ENCODE data around the gene TMEM239.
"Not testable (repeated sequence)": the region's sequence is repeated elsewhere in the genome, so short reads cannot be mapped to it uniquely, and the experiment has no call there.

Gene TMEM239

DNA sequence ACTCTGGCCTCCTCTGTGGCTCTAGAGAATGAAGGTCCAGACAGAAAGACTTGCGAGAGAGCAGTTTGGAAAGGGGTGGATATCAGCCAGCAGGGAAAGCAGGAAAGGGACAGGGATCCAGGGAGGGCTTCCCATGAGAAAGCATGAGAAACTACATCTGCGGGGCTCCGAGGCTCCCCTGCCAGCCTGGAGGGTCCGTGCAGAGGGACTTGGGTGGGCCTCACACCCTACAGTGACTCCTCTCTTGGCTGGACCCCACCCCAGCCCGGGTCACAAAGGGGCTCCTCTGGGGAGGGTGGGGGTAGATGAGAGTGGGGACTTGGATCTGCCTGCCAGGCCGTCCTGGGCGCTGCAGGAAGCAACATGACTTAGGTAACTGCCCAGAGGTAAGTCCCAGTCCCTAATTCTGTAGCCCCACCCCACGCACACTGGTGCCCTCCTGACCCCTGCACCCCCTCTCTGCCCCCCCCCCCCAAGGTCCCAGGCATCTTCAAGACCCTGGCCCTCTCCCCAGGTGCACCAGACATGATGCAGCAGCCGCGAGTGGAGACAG lies at the start of gene TMEM239:
Gene TMEM239 (plus strand): TSS at position 335 of the 553 bp plus-strand sequence. CDS start 191 bp downstream, at position 526.
- DNase-seq (ENCODE audit: extremely low read depth in 1 of 2, low read depth in 1 of 2) = no peak

DNA sequence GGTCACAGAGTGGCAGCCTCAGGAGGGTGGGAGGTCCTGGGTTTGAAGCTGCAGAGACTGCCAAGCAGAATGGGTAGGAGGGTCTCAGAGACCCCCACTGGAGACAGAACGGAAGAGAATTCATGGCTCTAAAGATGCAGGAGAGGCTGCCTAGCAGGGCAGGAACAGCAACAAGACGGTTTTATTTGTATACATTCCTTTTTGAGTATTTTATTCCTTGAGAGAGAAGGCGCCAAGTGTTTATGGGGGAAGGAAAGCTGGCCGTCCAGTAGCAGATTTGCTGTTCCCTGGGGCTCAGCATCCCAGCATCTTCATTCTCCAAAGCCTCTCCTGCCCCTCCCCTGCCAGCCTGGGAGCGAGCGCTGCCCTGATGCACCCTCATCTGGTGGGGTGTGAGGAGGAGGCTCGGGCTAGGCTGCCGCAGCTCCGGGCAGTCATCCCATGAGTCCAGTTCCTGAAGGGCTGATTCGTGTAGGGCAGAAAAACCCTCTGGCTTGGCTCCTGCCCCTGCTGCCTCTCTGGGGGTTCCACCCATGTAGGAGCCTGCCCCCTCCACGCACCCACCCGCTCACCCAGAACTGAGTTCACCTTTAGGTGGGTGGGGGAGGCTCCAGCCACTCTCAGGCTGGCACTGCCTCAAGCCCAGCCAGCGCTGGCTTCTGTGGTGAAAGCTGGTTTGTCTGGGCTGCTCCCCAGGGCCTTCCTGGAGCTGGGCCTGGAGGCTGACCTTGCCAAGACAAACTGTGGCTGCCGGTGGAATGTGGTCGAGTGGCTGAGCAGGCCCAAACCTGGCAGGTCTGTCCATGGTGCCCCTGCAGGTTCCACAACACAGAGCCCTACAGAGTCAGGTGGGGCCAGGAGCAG lies 48.2 kb upstream of the TMEM239 start:
- DNase-seq (ENCODE audit: extremely low read depth in 1 of 2, low read depth in 1 of 2) = no peak

DNA sequence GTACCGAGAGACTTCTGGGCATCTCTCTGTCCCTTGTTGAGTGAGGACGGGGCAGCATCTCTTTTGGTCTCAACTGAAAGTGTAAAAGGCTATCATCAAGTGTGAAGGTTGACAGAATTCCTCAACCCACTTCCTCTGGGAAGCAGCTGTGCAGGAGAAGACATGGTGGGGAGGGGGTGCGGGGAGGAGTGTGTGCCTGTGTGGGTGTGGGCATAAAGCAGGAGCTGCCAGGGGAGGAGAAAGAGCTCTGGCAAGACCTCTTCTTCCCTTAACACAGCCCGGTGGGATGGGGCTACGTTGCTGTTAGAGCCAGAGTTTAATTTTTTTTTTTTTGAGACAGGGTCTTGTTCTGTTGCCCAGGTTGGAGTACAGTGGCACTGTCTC lies 47.5 kb upstream of the TMEM239 start:
- no peak for DNase-seq (ENCODE audit: extremely low read depth in 1 of 2, low read depth in 1 of 2)

- DNase-seq (ENCODE audit: extremely low read depth in 1 of 2, low read depth in 1 of 2) = not testable (repeated sequence)
Measured at GRCh38 chr20:2770091-2770490, 46.1 kb upstream of the TMEM239 start.

- DNase-seq (ENCODE audit: extremely low read depth in 1 of 2, low read depth in 1 of 2) = no peak
Measured at GRCh38 chr20:2771631-2772080, 44.5 kb upstream of the TMEM239 start.

DNA sequence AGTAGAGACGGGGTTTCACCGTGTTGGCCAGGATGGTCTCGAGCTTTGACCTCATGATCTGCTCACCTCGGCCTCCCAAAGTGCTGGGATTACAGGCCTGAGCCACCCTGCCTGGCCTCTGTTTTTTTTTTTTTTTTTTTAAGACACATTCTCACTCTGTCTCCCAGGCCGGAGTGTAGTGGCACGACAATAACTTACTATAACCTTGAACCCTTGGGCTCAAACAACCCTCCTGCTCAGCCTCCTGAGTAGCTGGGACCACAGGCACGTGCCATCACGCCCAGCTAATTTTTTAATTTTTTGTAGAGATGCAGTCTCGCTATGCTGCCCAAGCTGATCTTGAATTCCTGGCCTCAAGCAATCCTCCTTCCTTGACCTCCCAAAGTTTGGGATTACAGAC lies 42.4 kb upstream of the TMEM239 start:
- DNase-seq (ENCODE audit: extremely low read depth in 1 of 2, low read depth in 1 of 2) = no peak

GRCh38 chr20:2775139-2775538 lies 41.0 kb upstream of the TMEM239 start:
- no peak for DNase-seq (ENCODE audit: extremely low read depth in 1 of 2, low read depth in 1 of 2)

DNA sequence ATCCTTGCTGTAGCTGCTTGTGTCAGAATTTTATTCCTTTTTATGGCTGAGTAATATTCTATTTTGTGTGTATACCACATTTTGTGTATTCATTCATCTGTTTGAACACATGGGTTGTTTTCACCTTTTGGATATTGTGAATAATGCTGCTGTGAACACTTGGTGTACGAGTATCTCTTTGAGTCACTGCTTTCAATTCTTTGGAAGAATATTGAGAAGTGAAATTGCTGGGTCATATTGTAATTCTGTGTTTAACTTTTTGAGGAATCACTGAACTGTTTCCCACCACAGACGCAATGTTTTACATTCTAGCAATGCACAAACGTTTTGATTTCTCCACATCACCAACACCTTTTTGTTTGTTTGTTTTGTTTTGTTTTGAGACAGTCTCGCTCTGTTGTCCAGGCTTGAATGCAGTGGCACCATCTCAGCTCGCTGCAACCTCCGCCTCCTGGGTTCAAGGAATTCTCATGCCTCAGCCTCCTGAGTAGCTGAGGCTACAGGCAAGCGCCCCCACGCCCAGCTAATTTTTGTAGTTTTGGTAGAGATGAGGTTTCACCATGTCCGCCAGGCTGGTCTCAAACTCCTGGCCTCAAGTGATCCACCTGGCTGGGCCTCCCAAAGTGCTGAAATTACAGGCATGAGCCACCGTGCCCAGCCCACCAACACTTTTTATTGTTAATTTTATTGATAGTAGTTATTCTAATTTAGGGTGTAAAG lies 37.4 kb upstream of the TMEM239 start:
- no peak for DNase-seq (ENCODE audit: extremely low read depth in 1 of 2, low read depth in 1 of 2)

- DNase-seq (ENCODE audit: extremely low read depth in 1 of 2, low read depth in 1 of 2) = no peak
Measured at GRCh38 chr20:2780948-2781347, 35.2 kb upstream of the TMEM239 start.

DNA sequence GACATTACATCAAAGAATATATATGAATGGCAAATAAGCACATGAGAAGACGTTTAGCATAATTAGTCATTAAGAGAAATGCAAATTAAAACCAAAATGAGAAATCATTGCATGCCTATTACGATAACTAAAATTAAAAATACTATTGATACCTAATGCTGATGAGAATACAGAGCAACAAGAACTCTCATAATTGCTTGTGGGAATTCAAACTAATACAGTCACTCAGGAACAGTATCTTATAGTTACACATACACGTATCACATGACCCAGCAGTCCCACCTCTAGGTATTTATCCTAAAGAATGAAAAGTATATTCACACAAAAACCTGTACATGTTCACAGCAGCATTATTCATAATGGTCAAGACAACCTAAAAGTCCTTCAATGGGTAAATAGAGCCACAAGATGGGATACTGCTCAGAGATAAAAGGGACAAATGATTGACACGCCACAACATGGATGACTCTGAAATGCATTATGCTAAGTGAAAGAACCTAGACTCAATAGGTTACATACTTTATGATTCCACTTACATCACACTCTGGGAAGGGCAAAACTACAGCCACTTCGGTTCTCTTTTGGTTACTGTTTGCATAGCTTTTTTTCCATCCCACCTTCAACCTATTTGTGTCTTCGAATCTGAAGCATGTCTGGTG lies 32.1 kb upstream of the TMEM239 start:
- no peak for DNase-seq (ENCODE audit: extremely low read depth in 1 of 2, low read depth in 1 of 2)

DNA sequence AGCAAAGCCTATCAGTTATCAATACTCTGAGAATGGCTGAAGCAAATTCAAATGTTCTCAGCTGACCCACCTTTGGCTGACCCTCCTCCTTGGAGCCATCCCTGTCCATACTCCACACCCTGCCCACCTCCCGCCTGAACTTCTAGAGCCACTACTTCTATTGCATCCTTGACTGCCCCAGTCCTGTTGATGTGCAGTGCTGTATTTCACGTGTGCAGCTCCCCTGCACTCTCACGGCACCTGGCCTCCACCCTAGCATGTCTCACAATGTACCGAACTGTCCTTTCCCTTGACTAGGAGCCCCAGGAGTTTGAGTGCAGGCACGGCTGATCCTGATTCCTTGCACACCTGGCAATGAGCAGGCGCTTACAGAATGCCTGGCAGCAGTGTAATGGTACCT lies 22.7 kb upstream of the TMEM239 start:
- no peak for DNase-seq (ENCODE audit: extremely low read depth in 1 of 2, low read depth in 1 of 2)

DNA sequence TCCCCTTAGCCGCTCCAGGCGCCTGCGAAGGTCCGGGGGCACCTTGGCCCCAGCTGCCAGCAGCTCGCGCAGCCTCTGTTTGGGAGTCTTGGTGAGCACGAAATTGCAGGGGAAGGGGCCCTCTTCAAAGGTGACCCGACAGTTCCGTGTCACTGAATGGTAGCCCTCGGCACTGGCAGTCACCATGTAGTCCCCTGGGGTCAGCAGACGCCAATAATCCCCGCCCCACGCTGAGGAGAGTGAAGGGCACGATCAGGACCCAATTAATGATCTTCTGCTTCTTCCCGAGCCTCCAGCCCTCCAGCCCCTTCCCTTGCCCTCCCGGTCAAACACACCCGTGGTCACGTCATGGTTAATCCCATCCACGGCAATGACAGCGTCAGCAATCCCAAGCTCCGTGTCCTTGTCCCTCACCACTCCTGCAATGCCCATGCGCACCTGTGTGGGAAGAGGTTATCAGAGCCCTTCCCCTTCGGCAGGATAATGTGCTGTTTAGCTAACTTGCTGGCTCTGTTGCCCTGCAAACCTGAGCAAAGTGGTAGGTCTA lies 21.9 kb upstream of the TMEM239 start:
- no peak for DNase-seq (ENCODE audit: extremely low read depth in 1 of 2, low read depth in 1 of 2)

GRCh38 chr20:2794866-2795447 lies 21.2 kb upstream of the TMEM239 start:
- DNase-seq (ENCODE audit: extremely low read depth in 1 of 2, low read depth in 1 of 2) = no peak

- no peak for DNase-seq (ENCODE audit: extremely low read depth in 1 of 2, low read depth in 1 of 2)
Measured at GRCh38 chr20:2795451-2795850, 20.7 kb upstream of the TMEM239 start.

GRCh38 chr20:2796011-2796660 lies 20.0 kb upstream of the TMEM239 start:
- DNase-seq (ENCODE audit: extremely low read depth in 1 of 2, low read depth in 1 of 2) = no peak

DNA sequence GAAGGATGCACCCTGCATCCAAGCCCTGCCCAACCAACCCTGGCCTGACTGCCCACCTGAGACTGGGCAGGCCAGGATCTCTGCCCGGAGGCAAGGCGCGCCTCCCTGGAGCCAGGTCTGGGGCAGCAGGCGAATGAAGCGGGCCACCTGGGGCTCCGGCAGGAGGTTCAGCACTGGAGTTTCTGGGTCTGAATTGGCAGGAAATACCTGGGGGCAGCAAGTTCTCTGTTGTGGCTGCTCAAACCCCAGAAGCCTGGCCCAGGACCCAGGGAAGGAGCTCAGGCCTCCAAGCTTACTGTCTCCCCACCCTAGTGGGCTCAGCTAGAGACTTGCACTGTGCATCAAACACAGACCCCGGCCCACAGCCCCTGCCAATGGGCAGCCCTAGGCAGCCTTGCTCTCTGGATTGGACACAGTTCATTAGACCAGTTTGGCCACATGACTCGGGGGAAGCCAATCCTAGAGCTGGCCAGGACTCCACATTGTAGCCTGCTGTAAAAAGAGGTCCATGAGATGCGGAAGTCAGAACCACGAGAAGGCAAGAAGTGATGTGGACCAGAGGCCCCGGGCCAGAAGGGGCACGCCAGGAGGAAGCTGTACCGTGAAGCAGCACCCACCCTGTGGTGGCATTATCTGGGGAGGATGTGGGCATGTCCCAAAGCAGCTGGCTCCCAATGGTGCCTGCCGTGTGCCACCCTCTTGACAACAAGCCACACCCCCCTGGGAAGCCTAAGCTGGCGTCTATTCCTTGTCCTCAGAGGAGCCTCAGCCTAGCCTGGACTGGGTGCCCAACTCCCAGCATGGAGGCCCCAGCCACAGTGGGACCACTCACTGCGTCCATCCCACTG lies 18.8 kb upstream of the TMEM239 start:
- DNase-seq (ENCODE audit: extremely low read depth in 1 of 2, low read depth in 1 of 2) = no peak

DNA sequence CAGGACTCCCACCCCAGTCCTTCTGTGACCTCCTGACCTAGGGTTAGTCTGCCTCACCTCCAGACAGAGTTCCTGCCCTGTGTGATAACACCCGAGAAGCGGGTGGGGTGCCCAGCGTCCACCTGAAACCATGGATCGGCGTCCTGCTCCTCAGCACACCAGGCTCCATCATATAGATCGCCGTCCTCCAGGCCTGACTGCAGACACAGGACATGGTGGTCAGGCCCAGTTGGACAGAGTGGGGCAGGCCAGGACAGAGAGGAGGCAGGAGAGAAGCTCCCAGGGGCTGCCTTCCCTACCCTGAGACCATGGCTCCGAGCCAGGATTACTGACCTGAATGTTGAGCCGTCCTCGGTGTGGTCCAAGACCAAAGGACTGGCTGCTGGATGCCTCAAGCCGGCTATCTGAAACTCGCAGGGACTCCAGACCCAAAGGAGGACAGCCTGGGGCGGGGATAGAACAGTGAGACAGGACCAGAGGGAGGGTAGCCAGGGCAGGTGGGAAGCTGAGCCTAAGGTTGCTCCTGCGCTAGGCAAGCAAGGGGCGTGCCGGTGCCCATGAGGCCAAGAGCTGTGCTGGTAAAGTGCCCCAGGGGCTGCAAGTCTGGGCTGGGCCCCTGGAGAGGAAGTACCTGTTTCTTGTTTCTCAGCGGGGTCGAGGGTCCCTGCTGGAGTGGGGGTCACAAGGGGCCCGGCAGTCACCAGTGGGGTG lies 17.9 kb upstream of the TMEM239 start:
- no peak for DNase-seq (ENCODE audit: extremely low read depth in 1 of 2, low read depth in 1 of 2)

DNA sequence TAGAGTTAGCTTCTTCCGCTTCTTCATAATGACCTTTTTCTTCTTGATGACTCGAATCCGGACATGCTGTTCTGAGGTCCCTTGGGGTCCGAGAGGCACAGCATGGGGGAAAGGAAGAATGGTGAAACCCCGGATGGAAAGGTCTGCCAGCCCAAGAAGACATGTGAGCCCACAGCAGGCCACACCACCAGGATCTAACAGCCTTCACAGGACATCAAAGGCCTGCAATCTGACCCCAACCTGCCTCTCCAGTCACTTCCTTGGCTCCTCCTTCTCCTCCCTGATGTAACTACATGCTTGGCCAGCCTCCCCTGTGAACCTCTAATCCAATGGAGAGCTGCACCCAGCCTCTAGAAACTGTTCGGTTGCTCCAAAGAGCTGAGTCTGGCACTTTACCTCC lies 17.4 kb upstream of the TMEM239 start:
- DNase-seq (ENCODE audit: extremely low read depth in 1 of 2, low read depth in 1 of 2) = no peak

DNA sequence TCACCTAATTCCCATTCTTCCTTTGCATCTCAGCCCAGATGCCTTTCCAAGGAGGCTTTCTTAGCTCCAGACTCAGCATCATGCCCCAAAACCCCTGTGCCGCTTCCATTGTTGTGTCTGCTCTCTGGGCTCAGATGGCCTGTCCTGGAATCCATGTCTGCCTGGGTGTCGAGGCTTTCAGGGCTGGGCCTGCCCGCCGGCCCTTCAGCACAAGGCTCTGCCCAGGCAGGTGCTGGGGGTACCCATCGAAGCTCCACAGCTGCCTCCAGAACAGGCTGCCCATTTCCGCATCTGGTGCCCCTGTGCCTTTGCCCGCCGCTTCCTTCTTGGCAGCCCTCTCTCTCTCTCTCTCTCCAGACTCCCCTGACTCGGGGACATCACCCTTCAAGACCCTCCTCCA lies 16.9 kb upstream of the TMEM239 start:
- DNase-seq (ENCODE audit: extremely low read depth in 1 of 2, low read depth in 1 of 2) = no peak
